Coronary artery (tissue), 2 donors: ENCODE data around the gene SHISAL2B.

Experiments
- DNase-seq: peaks from one replicate; pipeline ENCODE4 v3.0.0-alpha.2; 2017; ENCODE audit warnings: low spot score
- H3K27ac ChIP-seq, 2 donors: fragments of 200-600 bp; sonication (generic); one replicate each; pipeline ENCODE4 v1.5.1; 2016 to 2019
- H3K4me3 ChIP-seq: fragments of 200-600 bp; sonication (generic); 2 replicates; pipeline ENCODE4 v1.5.1; 2016; ENCODE audit warnings: mild to moderate bottlenecking, moderate library complexity
- TF ChIP-seq, protein P1 (sequence below): fragments of 200-600 bp; sonication (generic); IDR thresholded peaks from one replicate; pipeline ENCODE4 v1.5.1; 2019; ENCODE audit warnings: antibody characterized with exemption

The SHISAL2B gene

DNA sequence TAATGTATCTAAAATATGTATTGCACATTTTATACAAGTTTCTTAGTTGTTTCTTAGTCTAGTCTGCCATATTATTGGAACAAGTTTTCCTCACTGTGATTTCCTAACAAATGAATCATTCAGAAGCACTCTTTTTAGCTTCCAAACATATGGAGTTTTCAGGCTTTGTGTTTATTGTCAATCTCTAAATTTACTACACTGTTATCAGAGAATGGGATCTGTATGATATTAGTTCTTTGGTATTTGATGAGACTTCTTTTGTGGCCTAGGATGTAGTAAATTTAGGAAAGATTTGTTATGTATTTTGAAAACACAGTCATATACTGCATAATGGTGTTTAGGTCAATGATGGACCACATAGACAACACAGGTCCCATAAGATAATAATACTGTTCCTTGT is 52.5 kb downstream of the SHISAL2B start:
- no peak overlapping the region for H3K4me3 ChIP-seq
- TF ChIP-seq, protein P1, sequence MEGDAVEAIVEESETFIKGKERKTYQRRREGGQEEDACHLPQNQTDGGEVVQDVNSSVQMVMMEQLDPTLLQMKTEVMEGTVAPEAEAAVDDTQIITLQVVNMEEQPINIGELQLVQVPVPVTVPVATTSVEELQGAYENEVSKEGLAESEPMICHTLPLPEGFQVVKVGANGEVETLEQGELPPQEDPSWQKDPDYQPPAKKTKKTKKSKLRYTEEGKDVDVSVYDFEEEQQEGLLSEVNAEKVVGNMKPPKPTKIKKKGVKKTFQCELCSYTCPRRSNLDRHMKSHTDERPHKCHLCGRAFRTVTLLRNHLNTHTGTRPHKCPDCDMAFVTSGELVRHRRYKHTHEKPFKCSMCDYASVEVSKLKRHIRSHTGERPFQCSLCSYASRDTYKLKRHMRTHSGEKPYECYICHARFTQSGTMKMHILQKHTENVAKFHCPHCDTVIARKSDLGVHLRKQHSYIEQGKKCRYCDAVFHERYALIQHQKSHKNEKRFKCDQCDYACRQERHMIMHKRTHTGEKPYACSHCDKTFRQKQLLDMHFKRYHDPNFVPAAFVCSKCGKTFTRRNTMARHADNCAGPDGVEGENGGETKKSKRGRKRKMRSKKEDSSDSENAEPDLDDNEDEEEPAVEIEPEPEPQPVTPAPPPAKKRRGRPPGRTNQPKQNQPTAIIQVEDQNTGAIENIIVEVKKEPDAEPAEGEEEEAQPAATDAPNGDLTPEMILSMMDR: no peak
- no peak for DNase-seq
- no peak overlapping the region for H3K27ac ChIP-seq

DNA sequence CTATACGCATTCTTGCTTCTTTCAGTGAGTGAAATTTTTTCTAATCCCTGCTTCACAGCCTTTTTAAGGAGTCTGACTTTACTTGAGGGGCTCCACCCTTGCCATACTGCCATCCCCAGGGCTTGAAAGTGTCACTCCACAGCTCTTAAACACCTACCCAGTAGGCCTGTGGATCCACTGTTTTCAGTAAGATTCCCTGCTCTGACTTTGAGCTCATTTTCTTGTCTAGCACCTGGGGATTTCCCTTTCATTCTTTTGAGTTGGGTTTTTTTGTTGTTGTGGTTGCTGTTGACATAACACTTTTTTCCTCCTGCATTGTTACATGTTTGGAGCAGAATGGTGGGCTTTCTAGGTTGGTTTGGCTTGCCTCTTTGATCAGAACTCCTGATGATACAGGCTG is 54.6 kb downstream of the SHISAL2B start:
- TF ChIP-seq, protein P1: no peak
- H3K4me3 ChIP-seq: no peak overlapping the region
- DNase-seq: no peak
- H3K27ac ChIP-seq: no peak overlapping the region

DNA sequence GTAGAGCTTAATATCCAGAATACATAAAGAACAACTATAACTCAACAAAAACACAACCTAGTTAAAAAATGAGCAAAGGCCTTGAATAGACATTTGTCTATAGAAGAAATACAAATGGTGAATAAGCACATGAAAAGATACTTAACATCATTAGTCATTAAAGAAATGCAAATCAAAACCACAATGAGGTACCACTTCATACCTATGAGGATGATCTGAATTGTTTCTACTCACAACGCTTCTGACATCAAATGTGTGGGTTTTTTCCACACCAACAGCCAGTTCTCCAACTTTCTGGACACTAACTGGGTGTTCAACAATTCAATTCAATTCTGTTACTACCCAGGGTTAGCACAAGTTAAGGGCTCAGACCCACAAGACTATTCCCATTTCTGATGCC is 56.1 kb downstream of the SHISAL2B start:
- no peak for DNase-seq
- Histone ChIP-seq H3K27ac (no peak overlapping the region), H3K4me3 (no peak overlapping the region)
- TF ChIP-seq, protein P1: no peak

DNA sequence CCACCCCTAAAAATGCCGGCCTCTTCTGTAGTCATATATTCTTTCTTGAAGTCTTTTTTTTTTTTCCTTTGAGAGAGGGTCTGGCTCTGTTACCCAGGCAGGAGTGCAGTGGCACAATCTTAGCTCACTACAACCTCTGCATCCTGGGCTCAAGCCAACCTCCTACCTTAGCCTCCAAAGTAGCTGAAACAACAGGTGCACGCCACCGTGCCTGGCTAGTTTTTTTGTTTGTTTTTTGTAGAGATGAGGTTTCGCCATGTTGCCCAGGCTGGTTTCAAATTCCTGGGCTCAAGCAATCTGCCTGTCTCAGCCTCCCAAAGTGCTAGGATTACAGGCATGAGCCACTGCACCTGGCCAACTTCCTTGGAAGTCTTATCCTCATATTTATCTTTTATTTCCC is 59.1 kb downstream of the SHISAL2B start:
- TF ChIP-seq, protein P1: no peak
- no peak for DNase-seq
- no peak overlapping the region for H3K27ac ChIP-seq
- H3K4me3 ChIP-seq: no peak overlapping the region

DNA sequence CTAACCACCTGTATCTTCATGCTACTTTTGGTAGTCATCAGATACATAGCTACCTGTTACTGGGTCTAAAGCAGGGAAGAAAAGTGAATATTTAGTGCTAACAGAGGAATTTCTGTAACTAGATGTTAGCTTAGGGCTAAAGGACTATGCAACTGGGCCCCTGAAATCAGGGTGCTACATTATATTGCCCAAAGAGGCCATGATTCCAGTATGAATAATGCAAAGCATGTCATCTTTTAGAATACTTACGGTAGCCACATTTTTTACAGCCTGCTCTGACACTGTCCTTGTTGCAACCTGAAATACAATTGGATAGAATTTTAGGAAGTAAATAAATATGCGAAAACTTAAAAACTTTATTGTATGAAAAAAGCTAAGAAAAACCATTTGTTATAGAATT is 63.8 kb downstream of the SHISAL2B start:
- Histone ChIP-seq H3K27ac (no peak overlapping the region), H3K4me3 (no peak overlapping the region)
- DNase-seq: no peak
- TF ChIP-seq, protein P1: no peak

DNA sequence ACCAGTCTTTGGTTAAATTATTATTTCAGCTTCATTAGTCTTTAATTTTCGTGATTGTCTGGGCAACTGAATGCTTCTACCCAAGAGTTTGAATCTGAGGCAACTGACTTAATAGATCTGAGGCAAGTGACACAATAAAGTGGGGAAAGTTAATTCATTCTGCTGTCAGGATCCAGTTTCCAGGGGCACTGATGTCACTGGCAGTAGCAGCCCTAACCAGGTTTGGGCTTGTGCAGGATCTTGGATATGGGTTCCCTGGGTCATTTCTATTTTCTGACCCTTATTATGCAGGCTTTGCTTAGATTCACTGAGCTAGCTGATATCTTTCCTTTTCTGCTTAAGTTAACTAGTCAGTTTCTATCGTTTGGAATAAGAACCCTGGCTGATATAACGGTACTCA is 68.6 kb downstream of the SHISAL2B start:
- no peak overlapping the region for H3K4me3 ChIP-seq
- DNase-seq: no peak
- H3K27ac ChIP-seq: no peak overlapping the region
- TF ChIP-seq, protein P1: no peak

DNA sequence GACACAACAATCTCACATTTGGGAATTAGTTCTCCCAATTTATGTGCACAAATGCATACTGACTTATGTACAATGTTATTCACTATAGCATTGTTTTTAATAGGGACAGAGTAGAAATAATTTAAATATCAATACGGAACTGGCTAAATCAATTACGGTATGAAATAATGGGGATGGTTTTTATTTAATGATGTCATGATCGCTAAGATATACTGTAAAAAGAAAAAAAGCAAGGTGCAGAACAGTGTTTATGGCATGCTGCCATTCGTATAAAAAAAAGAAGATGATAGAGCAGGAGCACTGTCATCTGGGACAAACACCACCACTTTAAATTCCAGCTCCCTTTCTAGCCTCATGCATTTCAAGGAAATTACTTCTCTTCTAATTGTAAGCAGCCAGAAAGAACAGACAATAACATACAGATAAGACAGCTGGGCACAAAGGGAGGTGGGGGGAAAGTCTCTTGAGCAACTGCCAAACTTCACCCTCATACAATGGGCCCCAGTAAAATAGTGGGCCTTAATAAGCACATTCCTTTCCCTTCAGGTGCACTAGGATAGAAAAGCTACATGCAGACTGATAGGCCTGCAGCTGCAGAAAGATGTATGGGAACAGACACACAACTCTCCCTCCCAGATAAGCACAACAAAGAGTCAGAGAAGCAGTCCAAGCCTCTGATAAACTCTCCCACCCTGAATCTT is 69.8 kb downstream of the SHISAL2B start:
- TF ChIP-seq, protein P1: no peak
- Histone ChIP-seq H3K4me3 (no peak overlapping the region), H3K27ac (no peak overlapping the region)
- DNase-seq: no peak
